Progenitor cell of endocrine pancreas (in vitro differentiated cells): ENCODE results near the gene API5. TPM values are rescaled to one million over a fixed set of nuclear protein-coding genes. Genes with fewer than 3 reads are reported as not detected.

Experiments used
- DNase-seq: peaks from one replicate; pipeline ENCODE4 v3.0.0; 2021; ENCODE audit warnings: low spot score; ENCODE audit not compliant: unreplicated experiment
- H3K27ac Mint-ChIP-seq: 2 replicates; pipeline ENCODE4 v1.8.0; 2021; ENCODE audit warnings: mild to moderate bottlenecking, moderate library complexity, mixed read lengths
- H3K27me3 Mint-ChIP-seq: 2 replicates; pipeline ENCODE4 v1.8.0; 2021; ENCODE audit warnings: mixed read lengths
- H3K36me3 Mint-ChIP-seq: 2 replicates; pipeline ENCODE4 v1.8.0; 2022; ENCODE audit warnings: mixed read lengths; ENCODE audit not compliant: insufficient read depth
- H3K4me1 Mint-ChIP-seq: 2 replicates; pipeline ENCODE4 v1.8.0; 2021; ENCODE audit warnings: low read depth, mixed read lengths
- H3K4me3 Mint-ChIP-seq: 2 replicates; pipeline ENCODE4 v1.8.0; 2021; ENCODE audit warnings: low read depth, mild to moderate bottlenecking, moderate library complexity, mixed read lengths
- H3K9me3 Mint-ChIP-seq: 2 replicates; pipeline ENCODE4 v1.8.0; 2021; ENCODE audit warnings: low read depth, mixed read lengths
- long read RNA-seq: library from polyadenylated mRNA; unstranded; transcript quantifications from one replicate; pipeline ENCODE4 v2.0.0, GENCODE V29; 2020
- total RNA-seq: library from RNA; stranded (reverse); gene quantifications from 2 replicates; pipeline ENCODE4 v1.2.1, GENCODE V29; 2021
- TF ChIP-seq, protein P1 (sequence below): fragments of 200-600 bp; sonication (generic); IDR thresholded peaks from one replicate; pipeline ENCODE4 v1.5.0; 2021; ENCODE audit warnings: antibody characterized with exemption, mild to moderate bottlenecking; ENCODE audit not compliant: unreplicated experiment

The API5 gene
- total RNA-seq: 98.6 and 103 TPM in 2 replicates
- long read RNA-seq, transcript API5-201 (14 exons, 3,714 nt): major isoform, 82 of 325 reads
- long read RNA-seq, transcript API5-210 (13 exons, 1,760 nt): minor isoform, 44 of 325 reads
- long read RNA-seq, transcript API5-208 (14 exons, 1,868 nt): minor isoform, 80 of 325 reads
- long read RNA-seq, partial matches to known transcripts: 23 of 325 reads
- long read RNA-seq, other reads (novel, unspliced or antisense): 96 of 325 reads

DNA sequence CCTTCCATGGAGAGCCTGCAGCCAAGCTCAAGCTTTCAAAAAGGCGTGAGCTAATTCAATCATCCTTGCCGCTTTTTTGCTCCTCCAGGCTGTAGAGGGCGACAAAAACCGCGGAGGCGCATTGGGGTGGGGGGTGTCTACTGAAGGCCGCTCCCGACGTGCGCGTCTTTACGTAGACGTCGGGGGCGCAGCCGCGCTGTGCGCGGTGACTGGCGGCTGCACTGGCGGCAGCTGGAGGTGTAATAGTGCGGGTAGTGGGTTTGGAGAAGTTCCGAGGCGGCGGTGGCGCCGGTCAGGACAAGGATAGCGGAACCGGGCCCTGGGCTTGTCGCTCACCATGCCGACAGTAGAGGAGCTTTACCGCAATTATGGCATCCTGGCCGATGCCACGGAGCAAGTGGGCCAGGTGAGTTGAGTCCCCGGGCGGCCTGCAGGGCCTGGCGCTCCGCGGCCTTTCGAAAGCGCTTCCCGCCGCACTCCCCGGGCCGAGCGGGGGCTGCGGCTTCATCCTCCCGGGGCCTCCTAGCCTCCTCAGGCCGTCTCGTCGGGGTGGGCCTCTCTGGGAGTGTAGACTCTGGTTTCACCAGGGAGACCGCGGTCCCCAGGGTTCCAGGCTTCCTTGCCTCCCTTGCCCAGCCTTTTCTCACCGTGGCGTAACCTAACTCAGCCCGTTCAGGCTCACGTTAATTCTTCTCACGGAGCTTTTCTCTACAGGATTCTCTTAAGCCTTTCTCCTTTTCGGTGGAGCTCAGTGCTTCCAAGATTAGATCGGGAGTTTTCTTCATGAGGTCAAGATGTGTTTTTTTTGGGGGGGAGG lies at the start of gene API5:
Gene API5, plus strand, starts transcription at position 206 of the 817 bp plus-strand sequence. Its CDS starts 132 bp downstream, at position 338.
- Mint-ChIP-seq H3K9me3 (no peaks in the 10 kb centered on the region), H3K27me3 (peaks cover 3% of the 10 kb centered on the region), H3K4me1 (peaks cover 19% of the 10 kb centered on the region), H3K36me3 (no peaks in the 10 kb centered on the region), H3K27ac (peak within 1 kb of the TSS; percentile 95), H3K4me3 (peak within 1 kb of the TSS; percentile 88)
- peak; percentile 88 for DNase-seq
- TF ChIP-seq, protein P1, sequence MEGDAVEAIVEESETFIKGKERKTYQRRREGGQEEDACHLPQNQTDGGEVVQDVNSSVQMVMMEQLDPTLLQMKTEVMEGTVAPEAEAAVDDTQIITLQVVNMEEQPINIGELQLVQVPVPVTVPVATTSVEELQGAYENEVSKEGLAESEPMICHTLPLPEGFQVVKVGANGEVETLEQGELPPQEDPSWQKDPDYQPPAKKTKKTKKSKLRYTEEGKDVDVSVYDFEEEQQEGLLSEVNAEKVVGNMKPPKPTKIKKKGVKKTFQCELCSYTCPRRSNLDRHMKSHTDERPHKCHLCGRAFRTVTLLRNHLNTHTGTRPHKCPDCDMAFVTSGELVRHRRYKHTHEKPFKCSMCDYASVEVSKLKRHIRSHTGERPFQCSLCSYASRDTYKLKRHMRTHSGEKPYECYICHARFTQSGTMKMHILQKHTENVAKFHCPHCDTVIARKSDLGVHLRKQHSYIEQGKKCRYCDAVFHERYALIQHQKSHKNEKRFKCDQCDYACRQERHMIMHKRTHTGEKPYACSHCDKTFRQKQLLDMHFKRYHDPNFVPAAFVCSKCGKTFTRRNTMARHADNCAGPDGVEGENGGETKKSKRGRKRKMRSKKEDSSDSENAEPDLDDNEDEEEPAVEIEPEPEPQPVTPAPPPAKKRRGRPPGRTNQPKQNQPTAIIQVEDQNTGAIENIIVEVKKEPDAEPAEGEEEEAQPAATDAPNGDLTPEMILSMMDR: peak; percentile 76

DNA sequence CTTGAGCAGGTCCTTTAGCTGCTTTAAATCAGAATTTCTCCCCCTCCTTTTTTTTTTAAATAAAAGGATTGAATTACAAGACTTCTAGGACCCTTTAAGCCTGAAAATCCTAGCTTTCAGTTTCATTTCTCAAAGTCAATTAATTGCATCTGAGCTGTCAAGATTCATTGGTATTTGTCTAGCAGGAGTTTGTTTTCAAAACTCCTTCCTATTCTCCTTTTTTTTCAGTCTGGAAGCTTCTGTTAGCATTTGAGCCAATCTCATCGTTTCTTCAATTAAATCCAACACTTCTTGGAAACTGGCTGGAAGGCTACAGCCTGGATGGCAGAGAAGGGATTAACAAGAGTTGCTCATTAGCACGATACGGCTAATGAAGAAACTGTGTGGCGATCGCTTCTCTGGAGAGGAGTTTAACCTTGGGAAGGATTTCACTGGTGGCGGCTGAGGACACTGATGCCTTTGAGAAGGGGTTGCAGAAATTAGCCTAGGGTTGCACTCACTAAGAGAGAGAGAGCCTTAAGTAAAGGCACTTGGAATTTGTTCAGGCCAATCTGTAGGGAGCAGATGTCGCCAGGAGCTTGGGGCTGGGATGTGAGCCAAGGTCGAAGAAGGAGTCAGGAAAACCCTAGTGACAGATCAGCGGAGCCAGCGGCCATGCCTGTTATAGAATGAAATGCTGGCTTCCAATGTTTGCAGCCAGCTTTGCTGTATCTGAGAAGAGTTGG lies 43.8 kb upstream of the API5 start:
- no peaks in the 10 kb centered on the region for H3K36me3 Mint-ChIP-seq
- TF ChIP-seq, protein P1: no peak
- no peaks in the 10 kb centered on the region for H3K9me3 Mint-ChIP-seq
- no peak overlapping the region for H3K27ac Mint-ChIP-seq
- no peaks in the 10 kb centered on the region for H3K4me1 Mint-ChIP-seq
- peaks cover 6% of the 10 kb centered on the region for H3K27me3 Mint-ChIP-seq
- no peak overlapping the region for H3K4me3 Mint-ChIP-seq
- DNase-seq: no peak

DNA sequence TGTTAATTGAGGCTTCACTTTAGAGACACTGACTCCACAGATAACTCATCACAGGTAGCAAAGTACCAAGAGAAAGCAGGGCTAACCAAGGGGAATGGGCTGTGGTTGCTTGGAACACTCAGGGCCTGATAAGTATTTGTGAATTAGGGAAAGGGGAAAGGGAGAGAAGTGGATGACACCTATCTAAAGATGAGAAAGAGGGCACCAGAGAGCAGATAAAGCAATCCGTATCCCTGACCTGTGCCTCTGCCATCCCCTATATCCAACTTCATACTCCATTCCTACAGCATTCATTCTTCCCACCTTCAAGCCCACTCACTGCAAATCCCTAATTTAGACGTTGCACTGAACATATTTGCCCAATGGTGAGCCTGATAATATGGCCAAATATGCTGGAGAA lies 43.0 kb upstream of the API5 start:
- Mint-ChIP-seq H3K27me3 (peaks cover 6% of the 10 kb centered on the region), H3K27ac (no peak overlapping the region), H3K4me1 (no peaks in the 10 kb centered on the region), H3K4me3 (no peak overlapping the region), H3K36me3 (no peaks in the 10 kb centered on the region), H3K9me3 (peaks cover 2% of the 10 kb centered on the region)
- DNase-seq: no peak
- TF ChIP-seq, protein P1: no peak

DNA sequence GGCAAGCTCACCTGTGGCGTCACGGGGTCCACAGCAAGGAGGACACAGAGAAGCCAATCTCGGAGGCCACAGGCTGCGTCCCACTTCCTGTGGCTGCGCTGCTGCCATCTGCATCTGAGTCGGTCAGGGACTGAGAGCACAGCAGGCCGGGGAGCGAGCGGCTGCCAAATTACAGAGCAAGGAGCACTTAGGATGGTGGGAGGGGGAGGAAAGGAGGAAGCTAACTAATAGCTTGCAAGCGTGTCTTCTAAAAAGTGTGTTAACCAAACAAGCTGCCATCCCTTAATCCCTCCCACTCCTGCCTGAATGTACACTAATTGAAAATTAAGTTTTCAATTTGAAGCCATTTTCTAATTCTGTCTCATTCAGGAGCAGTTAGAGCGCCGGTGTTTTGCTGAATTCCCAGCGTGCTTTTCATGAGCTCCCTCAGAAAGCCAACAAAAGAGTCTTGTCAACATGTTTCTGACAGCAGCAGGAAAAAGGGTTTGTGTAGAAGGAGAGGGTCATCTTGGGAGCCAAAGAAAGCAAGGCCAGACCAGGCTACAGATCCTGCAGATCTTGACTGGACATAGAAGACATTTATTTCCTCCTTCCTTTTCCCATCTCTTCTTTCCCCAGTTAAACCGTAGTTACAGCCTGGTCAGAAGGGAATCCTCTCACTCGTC lies 42.4 kb upstream of the API5 start:
- H3K4me1 Mint-ChIP-seq: no peaks in the 10 kb centered on the region
- no peak for DNase-seq
- H3K4me3 Mint-ChIP-seq: no peak overlapping the region
- TF ChIP-seq, protein P1: no peak
- peaks cover 7% of the 10 kb centered on the region for H3K9me3 Mint-ChIP-seq
- no peak overlapping the region for H3K27ac Mint-ChIP-seq
- H3K27me3 Mint-ChIP-seq: peaks cover 6% of the 10 kb centered on the region
- no peaks in the 10 kb centered on the region for H3K36me3 Mint-ChIP-seq

DNA sequence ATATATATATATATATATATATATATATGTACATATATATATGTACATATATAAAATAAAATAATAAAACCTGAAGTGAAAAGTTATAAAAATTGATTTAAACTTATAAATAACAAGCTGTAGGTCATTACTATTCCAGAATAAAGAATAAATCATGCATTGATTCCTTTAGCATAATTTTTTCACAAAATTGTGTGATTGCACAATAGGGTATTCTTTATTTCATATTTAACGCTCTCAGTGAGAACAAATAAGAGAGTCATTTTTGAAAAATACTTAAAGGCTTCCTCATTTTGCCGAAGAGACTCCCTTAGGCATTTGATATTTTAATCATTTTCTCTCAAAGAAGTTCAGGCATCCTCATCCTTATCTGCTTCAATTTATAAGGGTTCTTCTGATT lies 41.3 kb upstream of the API5 start:
- TF ChIP-seq, protein P1: no peak
- Mint-ChIP-seq H3K36me3 (no peaks in the 10 kb centered on the region), H3K4me3 (no peak overlapping the region), H3K27me3 (peaks cover 6% of the 10 kb centered on the region), H3K27ac (no peak overlapping the region), H3K4me1 (no peaks in the 10 kb centered on the region), H3K9me3 (peaks cover 7% of the 10 kb centered on the region)
- DNase-seq: no peak
